GM12892 (cell line): Measurements from ENCODE around the gene C4orf51.

ENCODE experiments used
- POLR2A ChIP-seq: IDR thresholded peaks from 2 replicates; pipeline ENCODE4 v1.6.1; 2011; ENCODE audit warnings: low read depth, low read length, control low read depth
- POLR2AphosphoS5 ChIP-seq: IDR thresholded peaks from 2 replicates; pipeline ENCODE4 v1.6.1; 2011; ENCODE audit warnings: low read depth, low read length, control low read depth
- TAF1 ChIP-seq: IDR thresholded peaks from 2 replicates; pipeline ENCODE4 v1.6.1; 2011; ENCODE audit warnings: low read depth, mild to moderate bottlenecking, control low read depth, low read length, borderline replicate concordance

- no peak for TF ChIP-seq POLR2A
- no peak for TF ChIP-seq POLR2AphosphoS5
- no peak for TF ChIP-seq TAF1
Measured at GRCh38 chr4:145781351-145781750, 101.4 kb downstream of the C4orf51 start.
